K562 (cell line): Measurements from ENCODE around the gene GATAD2B. TPM values are rescaled to one million over a fixed set of nuclear protein-coding genes. Genes with fewer than 3 reads are reported as not detected.

Source experiments
- BRF1 ChIP-seq: IDR thresholded peaks from 3 replicates; pipeline ENCODE4 v1.6.1; 2011; ENCODE audit warnings: borderline replicate concordance, mild to moderate bottlenecking; ENCODE audit not compliant: insufficient read length; ENCODE audit errors: extremely low read depth
- CREB3L1 ChIP-seq: fragments of 450-650 bp; IDR thresholded peaks from 2 replicates; pipeline ENCODE4 v1.6.1; 2014; ENCODE audit warnings: low read depth, mild to moderate bottlenecking, moderate library complexity, borderline replicate concordance
- CXXC5 ChIP-seq: fragments of 250-450 bp; sonication (Bioruptor Pico); IDR thresholded peaks from 2 replicates; pipeline ENCODE4 v1.8.0; 2022; ENCODE audit warnings: inconsistent platforms, mild to moderate bottlenecking, moderate library complexity
- EP300 ChIP-seq: IDR thresholded peaks from 2 replicates; pipeline ENCODE4 v1.6.1; 2012; ENCODE audit warnings: low read length, improper control_type of control experiment
- EP400 ChIP-seq: fragments of 450-650 bp; IDR thresholded peaks from 2 replicates; pipeline ENCODE4 v1.6.1; 2017; ENCODE audit warnings: antibody characterized with exemption, mild to moderate bottlenecking, moderate library complexity
- FIP1L1 ChIP-seq: fragments of 200-400 bp; formaldehyde crosslinking; IDR thresholded peaks from 2 replicates; pipeline ENCODE4 v1.6.1; 2018; ENCODE audit warnings: mild to moderate bottlenecking, low read depth, low read length; ENCODE audit not compliant: poor library complexity, severe bottlenecking
- FUS ChIP-seq: fragments of 200-400 bp; formaldehyde crosslinking; optimal IDR thresholded peaks from 2 replicates; pipeline ENCODE3; 2017; ENCODE audit warnings: low read depth, low read length
- OTX1 ChIP-seq: fragments of 450-650 bp; formaldehyde crosslinking; IDR thresholded peaks from 2 replicates; pipeline ENCODE4 v1.4.0; 2022; ENCODE audit warnings: mild to moderate bottlenecking
- POLR3A ChIP-seq: IDR thresholded peaks from 2 replicates; pipeline ENCODE4 v1.6.1; 2011; ENCODE audit warnings: borderline replicate concordance, mild to moderate bottlenecking, moderate library complexity; ENCODE audit not compliant: insufficient read length, insufficient read depth; ENCODE audit errors: extremely low read depth
- RBM25 ChIP-seq: fragments of 200-400 bp; formaldehyde crosslinking; IDR thresholded peaks from 2 replicates; pipeline ENCODE4 v1.6.1; 2018; ENCODE audit warnings: low read length, low read depth, moderate library complexity; ENCODE audit not compliant: severe bottlenecking
- SIN3B ChIP-seq: fragments of 450-650 bp; IDR thresholded peaks from 2 replicates; pipeline ENCODE4 v1.6.1; 2017; ENCODE audit warnings: low read depth, mild to moderate bottlenecking, moderate library complexity
- SMARCC2 ChIP-seq: fragments of 450-650 bp; IDR thresholded peaks from 2 replicates; pipeline ENCODE4 v1.6.1; 2017; ENCODE audit warnings: antibody characterized with exemption, moderate library complexity, mild to moderate bottlenecking, low read depth
- SNRNP70 ChIP-seq: fragments of 200-400 bp; formaldehyde crosslinking; optimal IDR thresholded peaks from 2 replicates; pipeline ENCODE3; 2017; ENCODE audit warnings: low read depth, low read length
- SOX6 ChIP-seq: fragments of 450-650 bp; IDR thresholded peaks from 2 replicates; pipeline ENCODE4 v1.6.1; 2014; ENCODE audit warnings: mild to moderate bottlenecking
- ZBTB2 ChIP-seq: fragments of 450-650 bp; IDR thresholded peaks from 2 replicates; pipeline ENCODE4 v1.6.1; 2016; ENCODE audit warnings: antibody characterized with exemption
- ZFP91 ChIP-seq: sonication (generic); formaldehyde crosslinking; IDR thresholded peaks from 2 replicates; pipeline ENCODE4 v1.8.0; 2022; ENCODE audit warnings: mild to moderate bottlenecking, missing genetic modification reagents
- ZNF134 ChIP-seq: fragments of 250-450 bp; sonication (Bioruptor Pico); conservative IDR thresholded peaks from 2 replicates; pipeline ENCODE4 v1.4.0; 2020
- ZNF398 ChIP-seq: fragments of 250-450 bp; sonication (Bioruptor Pico); IDR thresholded peaks from 2 replicates; pipeline ENCODE4 v1.8.0; 2021; ENCODE audit warnings: moderate library complexity, mild to moderate bottlenecking, inconsistent platforms
- ZNF444 ChIP-seq: fragments of 250-450 bp; sonication (Bioruptor Pico); IDR thresholded peaks from 2 replicates; pipeline ENCODE4 v1.4.0; 2020; ENCODE audit warnings: mild to moderate bottlenecking, moderate library complexity
- polyA plus RNA-seq, 8 experiments: library from polyadenylated mRNA; depleted of rRNA in 4 of 8; stranded (reverse) in 5 of 8; unstranded in 3 of 8; fragments of >200 nt; fragmentation: Nextera tagmentation in 2 of 8; fragmentation: Illumina TruSeq in 1 of 8; extraction: Ambion mirVana in 2 of 8; extraction: Trizol in 1 of 8; gene quantifications; 2 replicates each; pipeline versions ENCODE4 v1.2.1 to v1.2.3, GENCODE V29; 2011 to 2014; ENCODE audit warnings: inconsistent platforms in 1 of 8, missing spikeins in 1 of 8
- total RNA-seq, 7 experiments: library from RNA; depleted of rRNA in 6 of 7; stranded (reverse); fragments of >200 nt in 6 of 7; fragmentation: Illumina TruSeq in 2 of 7; extraction: Trizol in 2 of 7; gene quantifications; 2 replicates each; pipeline versions ENCODE4 v1.2.1 to v1.2.3, GENCODE V29; 2011 to 2021; ENCODE audit warnings: low replicate concordance in 1 of 7

The GATAD2B gene
- total and polyA plus RNA-seq, 9 of the 15 experiments (the other 6 are each of a cell fraction or from before 2014, with no cell fraction given): 1.5 to 40.2 (median 4.9) TPM

GRCh38 chr1:153967107-153967999 is 44.6 kb upstream of the GATAD2B start, which contains the start of gene CREB3L4 (continued):
- TF ChIP-seq SMARCC2 (0 out of 2 replicates have a peak, but pooled peaks have one; percentile 14), ZBTB2 (0 out of 2 replicates have a peak, but pooled peaks have one; percentile 24), ZNF444 (CRISPR knock-in tag) (no peak), BRF1 (no peak), SNRNP70 (no peak), FUS (no peak), OTX1 (CRISPR knock-in tag) (0 out of 2 replicates have a peak, but pooled peaks have one; percentile 39), POLR3A (no peak), CXXC5 (CRISPR knock-in tag) (peak; percentile 86), ZNF134 (CRISPR knock-in tag) (no peak), SIN3B (peak; percentile 32; the same call in 1 of the 2 replicates), SOX6 (peak; percentile 49), EP400 (peak; percentile 96), EP300 (peak; percentile 3; the same call in 1 of the 2 replicates), FIP1L1 (peak; percentile 22), CREB3L1 (peak; percentile 52; the same call in 1 of the 2 replicates), RBM25 (peak; percentile 98), ZFP91 (CRISPR knock-in tag) (peak; percentile 36; the same call in 1 of the 2 replicates), ZNF398 (CRISPR knock-in tag) (no peak)
